Liver (tissue), 3 donors: Measurements from ENCODE around the gene ACTN3.

Experiments
- JUND ChIP-seq, 2 donors: IDR thresholded peaks; 2 replicates each; pipeline ENCODE4 v1.6.1; 2016; ENCODE audit warnings: antibody characterized with exemption in 2 of 2
- RAD21 ChIP-seq, 2 donors: IDR thresholded peaks; 2 replicates each; pipeline ENCODE4 v1.6.1; 2016; ENCODE audit warnings: antibody characterized with exemption in 2 of 2, mild to moderate bottlenecking in 2 of 2
- RXRA ChIP-seq, 2 donors: IDR thresholded peaks; 2 replicates each; pipeline ENCODE4 v1.6.1; 2017 to 2018; ENCODE audit warnings: antibody characterized with exemption in 2 of 2, mild to moderate bottlenecking in 1 of 2
- SP1 ChIP-seq: IDR thresholded peaks from 2 replicates; pipeline ENCODE4 v1.6.1; 2018; ENCODE audit warnings: antibody characterized with exemption, mild to moderate bottlenecking
- TF ChIP-seq, protein P1 (sequence below): fragments of 150-350 bp; IDR thresholded peaks from 2 replicates; pipeline ENCODE4 v1.5.1; 2017; ENCODE audit warnings: improper control_type of control experiment, low read depth, low read length; ENCODE audit not compliant: missing input control
- TF ChIP-seq, protein P2 (sequence below): IDR thresholded peaks from 2 replicates; pipeline ENCODE4 v1.6.1; 2016; ENCODE audit warnings: antibody characterized with exemption
- donor health status: healthy.
- donor health status: healthy.

DNA sequence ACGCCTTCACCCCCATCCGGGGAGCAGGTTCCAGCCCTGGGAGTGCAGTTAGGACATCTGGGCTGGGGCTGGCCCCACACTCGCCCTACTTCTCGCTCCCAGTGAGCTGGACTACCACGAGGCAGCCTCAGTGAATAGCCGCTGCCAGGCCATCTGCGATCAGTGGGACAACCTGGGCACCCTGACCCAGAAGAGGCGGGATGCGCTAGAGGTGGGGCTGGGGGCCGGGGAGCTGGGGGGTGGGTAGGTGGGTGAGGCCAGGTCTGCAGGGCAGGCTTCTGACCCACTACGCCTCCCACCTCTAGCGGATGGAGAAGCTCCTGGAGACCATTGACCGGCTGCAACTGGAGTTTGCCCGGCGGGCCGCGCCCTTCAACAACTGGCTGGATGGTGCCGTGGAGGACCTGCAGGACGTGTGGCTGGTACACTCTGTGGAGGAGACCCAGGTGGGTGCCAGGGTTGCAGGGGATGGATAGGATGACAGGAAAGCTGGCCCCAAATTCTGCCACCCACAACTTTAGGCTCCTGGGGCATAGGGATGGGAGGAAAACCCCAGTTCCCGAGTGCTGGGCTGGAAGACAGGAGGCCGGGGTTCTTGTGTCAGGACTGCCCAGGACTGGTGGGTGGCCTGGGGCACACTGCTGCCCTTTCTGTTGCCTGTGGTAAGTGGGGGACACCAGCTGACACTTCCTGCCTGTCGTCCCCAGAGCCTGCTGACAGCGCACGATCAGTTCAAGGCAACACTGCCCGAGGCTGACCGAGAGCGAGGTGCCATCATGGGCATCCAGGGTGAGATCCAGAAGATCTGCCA, 13.4 kb downstream of the ACTN3 start:
- TF ChIP-seq RXRA (IDR thresholded peaks at IDR 0.05): no peak
- TF ChIP-seq, protein P1, sequence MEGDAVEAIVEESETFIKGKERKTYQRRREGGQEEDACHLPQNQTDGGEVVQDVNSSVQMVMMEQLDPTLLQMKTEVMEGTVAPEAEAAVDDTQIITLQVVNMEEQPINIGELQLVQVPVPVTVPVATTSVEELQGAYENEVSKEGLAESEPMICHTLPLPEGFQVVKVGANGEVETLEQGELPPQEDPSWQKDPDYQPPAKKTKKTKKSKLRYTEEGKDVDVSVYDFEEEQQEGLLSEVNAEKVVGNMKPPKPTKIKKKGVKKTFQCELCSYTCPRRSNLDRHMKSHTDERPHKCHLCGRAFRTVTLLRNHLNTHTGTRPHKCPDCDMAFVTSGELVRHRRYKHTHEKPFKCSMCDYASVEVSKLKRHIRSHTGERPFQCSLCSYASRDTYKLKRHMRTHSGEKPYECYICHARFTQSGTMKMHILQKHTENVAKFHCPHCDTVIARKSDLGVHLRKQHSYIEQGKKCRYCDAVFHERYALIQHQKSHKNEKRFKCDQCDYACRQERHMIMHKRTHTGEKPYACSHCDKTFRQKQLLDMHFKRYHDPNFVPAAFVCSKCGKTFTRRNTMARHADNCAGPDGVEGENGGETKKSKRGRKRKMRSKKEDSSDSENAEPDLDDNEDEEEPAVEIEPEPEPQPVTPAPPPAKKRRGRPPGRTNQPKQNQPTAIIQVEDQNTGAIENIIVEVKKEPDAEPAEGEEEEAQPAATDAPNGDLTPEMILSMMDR: no peak
- TF ChIP-seq SP1: no peak
- TF ChIP-seq, protein P2, sequence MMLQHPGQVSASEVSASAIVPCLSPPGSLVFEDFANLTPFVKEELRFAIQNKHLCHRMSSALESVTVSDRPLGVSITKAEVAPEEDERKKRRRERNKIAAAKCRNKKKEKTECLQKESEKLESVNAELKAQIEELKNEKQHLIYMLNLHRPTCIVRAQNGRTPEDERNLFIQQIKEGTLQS: no peak
- no peak for TF ChIP-seq JUND (IDR thresholded peaks at IDR 0.05)
- TF ChIP-seq RAD21 (IDR thresholded peaks at IDR 0.05): no peak
